A549 (cell line): Measurements from ENCODE around the gene TSC2. TPM values are rescaled to one million over a fixed set of nuclear protein-coding genes. Genes with fewer than 3 reads are reported as not detected.
A peak's percentile ranks its signal among the peaks of the same experiment; 100 is the strongest.
"Not testable (repeated sequence)": the region's sequence is repeated elsewhere in the genome, so short reads cannot be mapped to it uniquely, and the experiment has no call there.

ENCODE experiments used
- ATAC-seq, 2 experiments: fragments of 200-7000 bp in 1 of 2; fragments of >200 bp in 1 of 2; cut with Nextera tagmentation in 1 of 2; cut with Tn5 transposase in 1 of 2; 3 replicates each; pipeline versions ENCODE4 v1.8.0 to v1.9.1; 2018 to 2020; ENCODE audit warnings: mild to moderate bottlenecking in 1 of 2, moderate library complexity in 1 of 2
- CTCF ChIA-PET: fragments of 300-600 bp; sonication (Branson Sonifier 250); formaldehyde crosslinking; extraction: SDS; loops from one replicate; lab custom pipeline; 2021; ENCODE audit warnings: antibody characterized with exemption, inconsistent platforms; lab: Yijun Ruan, JAX
- POLR2A ChIA-PET: fragments of 350-600 bp; formaldehyde crosslinking; extraction: SDS; loops from one replicate; lab custom pipeline; 2021; ENCODE audit warnings: antibody characterized with exemption, inconsistent platforms; lab: Yijun Ruan, JAX
- DNase-seq, 2 experiments: peaks; one replicate each; pipeline versions ENCODE4 v3.0.0 to v3.0.0-alpha.2; 2011 to 2016; ENCODE audit warnings: low read depth in 1 of 2, low spot score in 1 of 2
- FAIRE-seq: peaks from 2 replicates; lab custom pipeline; 2011; peaks lifted over from hg19 to GRCh38; lab: Jason Lieb, UNC
- H3K27ac ChIP-seq, 2 experiments: fragments of >200 bp; sonication (Bioruptor Twin); formaldehyde crosslinking; 3 replicates each; pipeline ENCODE4 v1.5.1; 2016 to 2017
- H3K4me1 ChIP-seq: fragments of >200 bp; sonication (Bioruptor Twin); formaldehyde crosslinking; 3 replicates; pipeline ENCODE4 v1.6.1; 2016
- H3K4me2 ChIP-seq: fragments of >200 bp; sonication (Bioruptor Twin); formaldehyde crosslinking; 3 replicates; pipeline ENCODE4 v1.6.1; 2016
- H3K4me3 ChIP-seq: fragments of >200 bp; sonication (Bioruptor Twin); formaldehyde crosslinking; 3 replicates; pipeline ENCODE4 v1.5.1; 2016
- H3K9me3 ChIP-seq: fragments of >200 bp; sonication (Bioruptor Twin); formaldehyde crosslinking; 3 replicates; pipeline ENCODE4 v1.6.1; 2016
- CBX8 ChIP-seq: fragments of 200-600 bp; sonication (generic); IDR thresholded peaks from 2 replicates; pipeline ENCODE4 v1.6.1; 2016
- E2F6 ChIP-seq: IDR thresholded peaks from 2 replicates; pipeline ENCODE4 v1.6.1; 2012; ENCODE audit warnings: low read depth, borderline replicate concordance
- FOSL2 ChIP-seq, 2 experiments: fragments of 450-650 bp in 1 of 2; fragments of >200 bp in 1 of 2; sonication (Bioruptor Twin) in 1 of 2; formaldehyde crosslinking; IDR thresholded peaks; 2 replicates each; pipeline versions ENCODE4 v1.5.0 to v1.6.1; 2016 to 2020; ENCODE audit warnings: mild to moderate bottlenecking in 1 of 2, moderate library complexity in 1 of 2
- FOXS1 ChIP-seq: fragments of 250-450 bp; sonication (Bioruptor Pico); IDR thresholded peaks from 2 replicates; pipeline ENCODE4 v1.5.0; 2020; ENCODE audit warnings: mild to moderate bottlenecking, moderate library complexity
- HDAC2 ChIP-seq: fragments of 200-600 bp; sonication (generic); IDR thresholded peaks from 2 replicates; pipeline ENCODE4 v1.6.1; 2016
- HOXA7 ChIP-seq: fragments of 250-450 bp; sonication (Bioruptor Pico); IDR thresholded peaks from 2 replicates; pipeline ENCODE4 v1.5.0; 2020; ENCODE audit warnings: mild to moderate bottlenecking, moderate library complexity
- MYC ChIP-seq: IDR thresholded peaks from 2 replicates; pipeline ENCODE4 v1.6.1; 2012; ENCODE audit warnings: mild to moderate bottlenecking, inconsistent platforms, low read length, improper control_type of control experiment, borderline replicate concordance
- NFE2L2 ChIP-seq: fragments of 150-350 bp; conservative IDR thresholded peaks from 2 replicates; pipeline ENCODE4 v1.6.1; 2014; ENCODE audit warnings: low read length
- RAD21 ChIP-seq, 2 experiments: fragments of >200 bp in 1 of 2; sonication (Bioruptor Twin) in 1 of 2; formaldehyde crosslinking in 1 of 2; IDR thresholded peaks in 1 of 2; conservative IDR thresholded peaks in 1 of 2; 2 replicates in 1 of 2; 3 replicates in 1 of 2; pipeline ENCODE4 v1.6.1; 2012 to 2018; ENCODE audit warnings: inconsistent platforms in 1 of 2
- RCOR1 ChIP-seq: fragments of 150-350 bp; IDR thresholded peaks from 2 replicates; pipeline ENCODE4 v1.6.1; 2014; ENCODE audit warnings: antibody characterized with exemption, low read length, low read depth
- WGBS: methylation state at CpG from one replicate; pipeline ENCODE4 v1.1.6; 2017; ENCODE audit errors: missing lambda C conversion rate; 5-methylcytosine and 5-hydroxymethylcytosine counted together
- polyA plus RNA-seq, 4 experiments: library from polyadenylated mRNA; depleted of rRNA in 3 of 4; stranded (reverse); fragments of >200 nt; fragmentation: RNase III in 1 of 4; extraction: RNeasy Plus Mini Kit Qiagen cat#74134 plus additional on column Dnase treatment in 1 of 4; gene quantifications; 2 replicates in 3 of 4; 3 replicates in 1 of 4; pipeline ENCODE4 v1.2.3, GENCODE V29; 2011 to 2017
- TF ChIP-seq, protein P1 (sequence below): fragments of 250-450 bp; sonication (Bioruptor Pico); IDR thresholded peaks from 2 replicates; pipeline ENCODE4 v1.5.0; 2020; ENCODE audit warnings: low read depth, mild to moderate bottlenecking, moderate library complexity
- TF ChIP-seq, protein P2 (sequence below): fragments of >200 bp; sonication (Bioruptor Twin); formaldehyde crosslinking; IDR thresholded peaks from 3 replicates; pipeline ENCODE4 v1.6.1; 2016
- TF ChIP-seq, protein P3 (sequence below): IDR thresholded peaks from 2 replicates; pipeline ENCODE4 v1.6.1; 2012

Gene TSC2
- polyA plus RNA-seq, 2 of the 4 experiments (the other 2 are of a cell fraction): 32.6 to 47.3 TPM

DNA sequence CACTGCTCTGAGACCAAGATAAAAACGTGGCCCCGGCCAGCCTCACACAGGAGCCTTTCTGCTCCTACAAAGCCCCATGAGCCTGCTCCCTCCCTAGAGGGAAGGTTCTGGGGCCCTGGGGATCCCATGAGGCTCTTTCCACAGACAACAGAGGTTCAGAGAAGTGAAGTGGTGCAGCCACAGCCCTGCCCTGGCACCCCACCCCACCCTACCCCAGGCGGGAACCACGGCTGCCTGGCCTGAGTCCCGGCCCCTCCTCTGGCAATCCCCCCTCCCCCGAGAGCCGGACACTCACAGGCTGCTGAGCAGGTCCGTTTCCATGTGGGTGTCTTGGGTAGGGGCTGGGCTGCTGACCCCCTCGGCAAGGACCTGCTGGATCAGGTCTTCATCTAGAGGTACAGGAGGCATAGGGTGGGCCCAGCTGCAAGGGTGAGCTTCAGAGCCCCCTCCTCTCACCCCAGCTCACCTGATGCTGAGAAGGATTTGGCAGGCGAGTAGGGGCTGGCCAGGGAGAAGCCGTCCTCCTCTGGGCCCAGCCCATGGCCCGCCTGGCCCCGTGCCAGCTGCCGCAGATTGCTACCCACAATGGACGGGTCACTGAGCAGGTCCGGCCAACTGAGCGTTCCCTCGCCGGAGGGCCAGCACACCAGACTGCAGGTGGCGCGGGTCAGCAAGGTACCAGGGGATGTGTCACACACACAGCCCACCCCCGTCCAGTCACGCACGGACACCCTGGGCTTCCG lies 49.2 kb downstream of the TSC2 start:
- POLR2A ChIA-PET: no interaction called here
- no peak for TF ChIP-seq FOXS1 (CRISPR knock-in tag)
- no peak for TF ChIP-seq HOXA7 (CRISPR knock-in tag)
- no peak for TF ChIP-seq RAD21 (conservative IDR thresholded peaks at IDR 0.05 in 1 of 2, IDR thresholded peaks at IDR 0.05 in 1 of 2)
- TF ChIP-seq, protein P1, sequence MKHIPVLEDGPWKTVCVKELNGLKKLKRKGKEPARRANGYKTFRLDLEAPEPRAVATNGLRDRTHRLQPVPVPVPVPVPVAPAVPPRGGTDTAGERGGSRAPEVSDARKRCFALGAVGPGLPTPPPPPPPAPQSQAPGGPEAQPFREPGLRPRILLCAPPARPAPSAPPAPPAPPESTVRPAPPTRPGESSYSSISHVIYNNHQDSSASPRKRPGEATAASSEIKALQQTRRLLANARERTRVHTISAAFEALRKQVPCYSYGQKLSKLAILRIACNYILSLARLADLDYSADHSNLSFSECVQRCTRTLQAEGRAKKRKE (CRISPR knock-in tag): no peak
- no peak for TF ChIP-seq MYC
- TF ChIP-seq E2F6: no peak
- TF ChIP-seq CBX8: no peak
- TF ChIP-seq, all 56 proteins: peak for 0
- no peak overlapping the region for H3K4me2 ChIP-seq
- CTCF ChIA-PET: interaction anchor here (0.6 kb wide), 1 partner anchor 321 kb away, joined by 3 read pairs; no protein-coding TSS in a partner anchor
- DNase-seq (no peak), ATAC-seq (no peak), FAIRE-seq (no peak)
- H3K4me3 ChIP-seq: no peak overlapping the region
- WGBS: 97% methylated on average over 9 of the region's 25 CpGs
- H3K27ac ChIP-seq: no peak overlapping the region
- no peaks in the 10 kb centered on the region for H3K9me3 ChIP-seq
- H3K4me1 ChIP-seq: no peaks in the 10 kb centered on the region

GRCh38 chr16:2097689-2098088 lies 49.9 kb downstream of the TSC2 start:
- DNase-seq, POLR2A ChIA-PET, H3K9me3 ChIP-seq, H3K4me2 ChIP-seq, H3K4me1 ChIP-seq, FAIRE-seq, ATAC-seq, H3K27ac ChIP-seq, H3K4me3 ChIP-seq: not testable (repeated sequence)
- WGBS: 90% methylated on average over 8 of the region's 14 CpGs
- CTCF ChIA-PET: interaction anchor here (0.6 kb wide), 1 partner anchor 320 kb away, joined by 3 read pairs; no protein-coding TSS in a partner anchor

GRCh38 chr16:2101581-2101980 lies 53.8 kb downstream of the TSC2 start:
- H3K4me1 ChIP-seq, CTCF ChIA-PET, ATAC-seq, H3K4me3 ChIP-seq, H3K27ac ChIP-seq, FAIRE-seq, DNase-seq, POLR2A ChIA-PET, H3K9me3 ChIP-seq, H3K4me2 ChIP-seq: not testable (repeated sequence)
- 94% methylated on average over 12 of the region's 16 CpGs for WGBS

GRCh38 chr16:2102471-2102870 lies 54.7 kb downstream of the TSC2 start:
- WGBS: 92% methylated on average over 17 of the region's 19 CpGs
- H3K9me3 ChIP-seq: no peaks in the 10 kb centered on the region
- ATAC-seq (no peak), DNase-seq (no peak), FAIRE-seq (no peak)
- no peak overlapping the region for H3K27ac ChIP-seq
- TF ChIP-seq NFE2L2: no peak
- TF ChIP-seq, protein P2, sequence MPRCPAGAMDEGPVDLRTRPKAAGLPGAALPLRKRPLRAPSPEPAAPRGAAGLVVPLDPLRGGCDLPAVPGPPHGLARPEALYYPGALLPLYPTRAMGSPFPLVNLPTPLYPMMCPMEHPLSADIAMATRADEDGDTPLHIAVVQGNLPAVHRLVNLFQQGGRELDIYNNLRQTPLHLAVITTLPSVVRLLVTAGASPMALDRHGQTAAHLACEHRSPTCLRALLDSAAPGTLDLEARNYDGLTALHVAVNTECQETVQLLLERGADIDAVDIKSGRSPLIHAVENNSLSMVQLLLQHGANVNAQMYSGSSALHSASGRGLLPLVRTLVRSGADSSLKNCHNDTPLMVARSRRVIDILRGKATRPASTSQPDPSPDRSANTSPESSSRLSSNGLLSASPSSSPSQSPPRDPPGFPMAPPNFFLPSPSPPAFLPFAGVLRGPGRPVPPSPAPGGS: no peak
- TF ChIP-seq, protein P3, sequence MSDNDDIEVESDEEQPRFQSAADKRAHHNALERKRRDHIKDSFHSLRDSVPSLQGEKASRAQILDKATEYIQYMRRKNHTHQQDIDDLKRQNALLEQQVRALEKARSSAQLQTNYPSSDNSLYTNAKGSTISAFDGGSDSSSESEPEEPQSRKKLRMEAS: no peak
- TF ChIP-seq FOSL2 (IDR thresholded peaks at IDR 0.05): no peak
- TF ChIP-seq FOSL2 (CRISPR knock-in tag; IDR thresholded peaks at IDR 0.05): no peak
- no peak for TF ChIP-seq RCOR1
- no peak for TF ChIP-seq HDAC2
- ChIA-PET POLR2A (interaction anchor here (0.7 kb wide), 1 partner anchor 70 kb away, joined by 3 read pairs; no protein-coding TSS in a partner anchor), CTCF (no interaction called here)
- H3K4me1 ChIP-seq: no peaks in the 10 kb centered on the region
- H3K4me3 ChIP-seq: no peak overlapping the region
- no peak overlapping the region for H3K4me2 ChIP-seq

DNA sequence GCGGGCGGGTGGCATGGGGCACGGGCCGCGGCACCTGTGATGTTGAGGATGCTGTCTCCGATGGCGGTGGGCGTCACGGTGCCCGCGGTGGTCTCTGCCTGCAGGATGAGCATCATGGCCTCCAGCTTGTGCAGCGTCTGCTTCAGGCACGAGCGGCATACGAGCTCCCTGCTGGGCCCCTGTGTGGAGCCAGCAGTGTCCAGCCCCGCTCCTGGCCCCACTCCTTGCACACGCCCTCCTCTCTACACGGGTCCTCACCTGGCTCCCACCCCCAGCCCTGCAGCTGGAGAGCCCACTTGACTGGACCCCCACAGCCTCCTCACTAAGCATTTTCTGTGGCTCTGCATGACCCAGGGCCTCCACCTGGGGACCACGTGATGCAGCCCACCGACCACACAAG lies 56.7 kb downstream of the TSC2 start:
- FAIRE-seq, H3K9me3 ChIP-seq, H3K4me1 ChIP-seq, H3K27ac ChIP-seq, CTCF ChIA-PET, H3K4me2 ChIP-seq, H3K4me3 ChIP-seq, POLR2A ChIA-PET, DNase-seq: not testable (repeated sequence)
- ATAC-seq: peak; percentile 53 to 58
- 85% methylated on average over 7 of the region's 20 CpGs for WGBS

DNA sequence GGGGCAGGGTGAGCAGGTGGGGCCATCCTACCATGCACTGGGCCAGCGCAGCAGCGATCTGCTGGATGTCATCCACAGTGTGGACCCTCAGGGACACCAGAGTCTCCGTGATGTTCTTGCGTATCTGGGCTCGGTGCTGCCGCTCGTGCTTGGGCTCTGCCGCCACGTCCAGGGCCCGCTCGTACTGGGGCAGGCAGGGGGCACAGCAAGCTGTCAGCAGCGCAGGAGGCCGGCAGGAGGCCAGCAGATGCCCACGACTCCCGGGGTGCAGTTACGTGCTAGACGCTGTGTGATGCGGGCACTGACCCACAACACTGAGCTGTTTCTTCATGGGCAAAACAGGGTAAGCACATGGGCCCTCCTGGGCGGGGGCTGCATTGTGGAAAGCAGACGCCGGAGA lies 57.5 kb downstream of the TSC2 start:
- H3K4me2 ChIP-seq, H3K4me1 ChIP-seq, H3K9me3 ChIP-seq, FAIRE-seq, DNase-seq, POLR2A ChIA-PET, H3K27ac ChIP-seq, H3K4me3 ChIP-seq, ATAC-seq: not testable (repeated sequence)
- 96% methylated on average over 9 of the region's 21 CpGs for WGBS
- CTCF ChIA-PET: interaction anchor here (1.1 kb wide), 1 partner anchor 35 kb away, joined by 4 read pairs; no protein-coding TSS in a partner anchor

DNA sequence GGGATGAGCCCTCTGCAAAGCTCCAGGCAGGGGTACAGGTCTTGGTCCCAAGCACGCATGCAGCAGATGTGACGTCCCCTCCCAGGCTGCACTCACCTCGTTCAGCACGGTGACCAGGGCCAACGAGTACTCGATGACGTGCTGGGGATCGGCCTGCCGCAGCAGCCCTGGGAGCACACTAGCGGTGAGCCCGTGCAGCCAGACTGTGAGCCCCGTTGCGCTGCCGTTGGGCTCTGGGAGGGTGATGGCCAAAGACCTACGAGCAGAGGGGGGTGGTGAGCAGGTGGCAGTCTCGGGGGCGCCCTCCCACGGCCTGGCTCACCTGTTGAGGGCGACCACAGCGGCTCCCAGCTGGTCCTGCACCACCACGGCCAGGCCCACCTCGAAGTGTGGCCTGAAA lies 58.0 kb downstream of the TSC2 start:
- H3K4me2 ChIP-seq, FAIRE-seq, ATAC-seq, H3K4me3 ChIP-seq, H3K27ac ChIP-seq, H3K4me1 ChIP-seq, H3K9me3 ChIP-seq, POLR2A ChIA-PET: not testable (repeated sequence)
- 84% methylated on average over 10 of the region's 22 CpGs for WGBS
- CTCF ChIA-PET: interaction anchor here (1.1 kb wide), 1 partner anchor 35 kb away, joined by 4 read pairs; no protein-coding TSS in a partner anchor
- peak in 1 of 2 experiments; percentile 0 for DNase-seq
